ENCODE results near the gene ONECUT2.

Gene ONECUT2

DNA sequence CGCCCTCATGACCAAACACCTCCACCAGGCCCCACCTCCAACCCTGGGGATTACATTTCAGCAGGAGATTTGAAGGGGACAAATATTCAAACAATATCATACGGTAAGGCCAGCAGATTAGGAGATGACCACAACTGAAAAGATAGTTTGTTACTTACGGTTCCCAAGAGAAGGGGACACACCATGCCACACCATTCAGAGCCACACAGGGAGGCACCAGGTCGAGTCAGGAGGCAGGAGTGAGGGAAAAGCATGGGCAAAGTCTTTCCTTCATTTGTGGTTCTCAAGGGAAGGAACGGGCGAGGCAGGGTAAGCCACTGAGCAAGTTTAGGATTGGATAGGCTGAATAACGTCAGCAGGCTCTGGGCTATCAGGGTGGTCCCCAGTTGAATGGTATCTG, 94.0 kb downstream of the ONECUT2 start:
- no peak for DNase-seq (ENCODE audit: low read depth)

DNA sequence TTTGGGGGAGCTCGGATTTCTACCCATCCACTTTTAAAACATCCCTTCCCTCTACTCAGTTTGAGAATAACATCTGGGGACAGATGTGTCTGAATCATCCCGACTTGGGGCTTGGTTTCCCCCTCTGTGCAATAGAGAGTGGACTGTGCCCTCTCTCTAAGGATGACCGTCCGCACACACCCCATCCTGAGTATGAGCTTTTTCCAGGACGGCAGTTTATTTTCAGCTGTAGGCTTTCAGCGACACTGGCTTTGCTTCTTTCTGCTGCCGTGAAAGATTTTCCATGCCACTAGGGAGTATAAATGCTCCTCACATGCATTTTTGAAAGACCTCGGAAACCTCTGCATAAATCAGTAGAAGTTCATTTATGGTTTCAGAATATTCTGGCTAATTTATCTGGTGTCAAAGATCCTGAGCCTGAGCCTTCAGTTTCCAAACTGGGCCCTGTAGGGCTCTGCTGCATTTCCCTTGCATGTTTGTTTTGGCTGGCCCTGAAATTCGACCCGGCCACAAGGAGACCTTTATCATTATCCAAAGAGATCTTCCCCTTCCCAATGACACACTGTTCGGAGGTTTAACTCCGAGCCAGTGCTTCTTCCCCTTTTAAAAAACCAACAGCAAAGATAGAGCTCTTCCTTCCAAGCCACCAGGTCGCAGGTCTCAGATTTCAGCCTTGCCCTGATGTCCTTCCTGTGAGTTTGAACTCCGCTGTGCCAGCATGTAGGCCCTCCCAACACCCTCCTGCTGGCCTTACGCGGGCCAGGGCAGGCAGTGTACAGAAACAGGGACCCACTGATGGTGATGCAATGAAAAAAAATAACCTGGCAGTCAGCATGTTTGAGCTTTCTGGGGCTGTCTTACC, 98.1 kb downstream of the ONECUT2 start:
- no peak for DNase-seq (ENCODE audit: low read depth)

DNA sequence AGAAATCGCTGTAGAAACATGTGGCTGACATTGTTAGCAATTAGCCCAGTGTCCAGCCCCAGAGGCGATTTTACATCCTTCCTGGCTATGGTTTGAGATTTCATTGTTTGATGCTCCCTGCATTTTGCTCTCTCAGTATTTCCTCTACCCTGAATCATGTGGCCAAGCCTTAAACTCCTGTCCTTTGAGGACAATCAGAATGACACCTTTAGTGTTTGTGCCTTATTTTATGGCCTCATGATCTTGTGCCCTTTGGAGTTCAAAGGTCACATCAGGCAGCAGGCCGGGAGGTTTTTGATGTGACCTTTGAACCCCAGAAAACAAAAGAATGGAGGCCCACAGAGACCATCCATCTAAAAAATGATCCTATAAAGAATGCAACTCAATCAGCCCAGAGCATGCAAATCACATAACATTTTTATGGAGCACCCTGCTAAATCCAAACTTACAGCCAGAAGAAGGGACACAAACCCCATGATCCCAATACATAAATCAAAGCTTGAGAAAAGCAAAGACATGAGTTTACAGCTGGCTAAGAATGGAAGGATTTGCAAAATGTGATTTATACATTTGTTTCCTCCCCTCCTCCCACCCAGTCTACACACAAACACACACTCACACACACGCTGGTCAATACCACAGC, 98.8 kb downstream of the ONECUT2 start:
- no peak for DNase-seq (ENCODE audit: low read depth)

DNA sequence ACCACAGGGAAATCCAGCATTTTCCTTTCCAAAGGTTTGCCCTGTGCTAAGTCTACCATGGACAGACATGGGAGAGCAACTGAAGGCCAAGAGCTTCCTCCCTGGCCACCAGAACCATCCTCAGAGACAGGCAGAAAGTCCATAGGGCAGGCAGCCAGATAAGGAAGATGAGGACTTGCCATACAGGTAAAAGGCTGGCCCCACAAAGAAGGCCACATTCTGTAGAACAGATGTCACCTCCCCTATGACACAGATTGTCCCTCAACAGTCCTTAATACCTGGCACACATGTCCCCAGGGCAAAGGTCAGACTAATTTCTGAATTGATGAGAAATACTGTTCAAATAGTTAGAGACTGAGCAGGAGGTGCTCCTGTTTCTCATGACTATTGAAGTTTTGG, 99.3 kb downstream of the ONECUT2 start:
- no peak for DNase-seq (ENCODE audit: low read depth)

DNA sequence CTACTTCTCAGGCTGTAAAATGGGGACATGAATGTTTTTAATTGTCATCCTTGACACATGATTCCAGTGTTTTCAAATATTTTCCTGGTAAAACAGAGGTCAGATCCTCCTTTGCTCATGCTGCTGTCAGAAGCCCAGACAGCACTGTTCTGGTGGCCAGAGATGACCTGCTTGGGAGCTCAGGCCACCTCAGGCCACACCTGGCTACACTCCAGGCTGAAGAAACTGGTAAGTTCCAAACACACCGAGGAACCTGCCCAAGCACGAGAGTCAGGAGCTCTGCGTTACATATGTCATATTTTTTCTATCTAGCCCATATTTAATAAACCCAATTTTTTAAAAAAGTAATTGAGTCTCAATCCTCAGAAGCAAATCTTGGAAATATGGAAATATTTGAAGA, 103.4 kb downstream of the ONECUT2 start:
- DNase-seq (ENCODE audit: low read depth) = no peak

DNA sequence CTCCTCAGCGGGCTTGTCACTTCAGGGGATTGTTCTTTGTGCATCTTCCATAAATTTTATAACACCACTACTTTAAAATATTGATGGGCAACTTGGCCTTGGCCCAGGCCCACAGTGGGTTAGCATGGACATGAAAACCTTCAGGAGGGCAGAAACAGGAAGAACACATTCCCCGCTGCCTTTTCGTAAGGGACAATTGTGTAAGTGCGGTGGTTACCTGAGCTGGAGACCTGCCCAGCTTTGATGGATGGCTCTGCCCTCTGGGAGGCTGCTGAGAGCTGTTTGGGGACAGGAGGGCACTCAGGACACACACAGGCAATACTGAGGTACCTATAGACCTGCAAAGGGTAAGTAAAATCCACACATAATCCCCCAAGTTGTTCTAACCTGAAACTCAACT, 104.5 kb downstream of the ONECUT2 start:
- DNase-seq (ENCODE audit: low read depth) = no peak
